Measurements from ENCODE around the gene SATL1.

GRCh38 chrX:85136409-85136808 is 107.2 kb downstream of the SATL1 start:
- no peak for TF ChIP-seq HDAC2 (CRISPR knock-in tag; IDR thresholded peaks at IDR 0.05)
- no peak for TF ChIP-seq ZNF501 (CRISPR knock-in tag; IDR thresholded peaks at IDR 0.05)
- no peak for TF ChIP-seq ZFP37 (CRISPR knock-in tag; IDR thresholded peaks at IDR 0.05; ENCODE audit: borderline replicate concordance)
- TF ChIP-seq NR2C2 (CRISPR knock-in tag; IDR thresholded peaks at IDR 0.05; ENCODE audit: borderline replicate concordance), result no peak
- no peak for TF ChIP-seq EP300 (IDR thresholded peaks at IDR 0.05; ENCODE audit: low read depth in 2 of 2, low read length in 2 of 2)
- TF ChIP-seq EP300 (CRISPR knock-in tag; IDR thresholded peaks at IDR 0.05; ENCODE audit: borderline replicate concordance), result no peak
- TF ChIP-seq CHD4 (IDR thresholded peaks at IDR 0.05; ENCODE audit: borderline replicate concordance, low read length), result no peak
- no peak for TF ChIP-seq CTCF (CRISPR knock-in tag; IDR thresholded peaks at IDR 0.05)
- TF ChIP-seq ZBTB25 (CRISPR knock-in tag; IDR thresholded peaks at IDR 0.05), result no peak
- TF ChIP-seq YY1 (IDR thresholded peaks at IDR 0.05; ENCODE audit: insufficient read depth, insufficient replicate concordance, low read depth, low read length), result no peak
- no peak for TF ChIP-seq JUND (CRISPR knock-in tag; IDR thresholded peaks at IDR 0.05)
- no peak for TF ChIP-seq TCF7 (IDR thresholded peaks at IDR 0.05; ENCODE audit: low read depth)

All from HepG2 (cell line).